SKM-1 treated with dmso at 0.1 percent for 144 hours (cell line): ENCODE results near the gene SLC39A12.
"Not testable (repeated sequence)": the region's sequence is repeated elsewhere in the genome, so short reads cannot be mapped to it uniquely, and the experiment has no call there.

Experiments
- DNase-seq: peaks from one replicate; lab custom pipeline; 2025; ENCODE audit not compliant: unreplicated experiment; lab: John Stamatoyannopoulos, UW

The SLC39A12 gene

DNA sequence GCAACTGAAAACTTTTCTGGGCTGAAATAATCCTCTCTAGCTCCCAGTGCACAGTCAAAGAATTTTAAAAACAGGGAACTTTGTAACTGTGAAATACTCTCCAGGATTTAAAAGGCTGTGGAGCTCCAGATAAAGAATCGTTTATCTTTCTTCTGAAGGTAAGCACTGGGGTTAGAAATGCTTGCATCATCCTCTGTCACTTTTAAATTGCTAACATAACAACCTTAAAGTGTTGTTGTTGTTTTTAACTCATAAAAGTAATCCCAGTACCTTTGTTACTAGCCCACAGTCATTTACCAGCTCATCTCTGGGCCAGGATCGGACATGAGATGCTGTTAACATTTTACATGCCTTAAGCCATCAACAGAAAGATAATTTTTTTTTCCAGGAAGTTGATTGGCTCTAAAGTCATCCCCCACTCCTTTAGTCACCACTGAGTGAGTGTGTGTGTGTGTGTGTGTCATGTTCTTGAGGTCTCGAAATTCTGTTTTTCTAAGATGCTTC lies at the start of gene SLC39A12:
SLC39A12 (plus strand) TSS at position 51 of the 504 bp plus-strand sequence. CDS start 1,359 bp downstream, outside the sequence.
- DNase-seq = no peak

DNA sequence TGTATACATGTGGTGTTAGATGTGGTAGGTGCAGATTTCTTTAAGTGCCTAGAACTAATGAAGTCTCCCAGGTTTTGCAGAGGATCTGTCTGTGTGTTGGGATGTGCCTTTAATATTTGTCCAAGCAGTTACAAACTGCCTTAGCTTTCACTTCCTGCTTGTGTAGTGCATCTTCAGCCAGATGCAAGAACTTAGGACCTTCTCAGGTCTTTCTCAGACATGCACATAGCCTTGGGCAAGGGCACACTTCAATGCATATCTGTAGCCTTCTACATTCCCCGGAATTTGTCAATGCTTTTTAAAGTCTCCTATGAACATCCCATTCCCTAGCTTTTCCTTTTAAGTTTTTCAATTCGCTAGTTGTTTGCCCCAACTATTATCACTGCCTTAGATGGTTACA lies 47.2 kb upstream of the SLC39A12 start:
- no peak for DNase-seq

DNA sequence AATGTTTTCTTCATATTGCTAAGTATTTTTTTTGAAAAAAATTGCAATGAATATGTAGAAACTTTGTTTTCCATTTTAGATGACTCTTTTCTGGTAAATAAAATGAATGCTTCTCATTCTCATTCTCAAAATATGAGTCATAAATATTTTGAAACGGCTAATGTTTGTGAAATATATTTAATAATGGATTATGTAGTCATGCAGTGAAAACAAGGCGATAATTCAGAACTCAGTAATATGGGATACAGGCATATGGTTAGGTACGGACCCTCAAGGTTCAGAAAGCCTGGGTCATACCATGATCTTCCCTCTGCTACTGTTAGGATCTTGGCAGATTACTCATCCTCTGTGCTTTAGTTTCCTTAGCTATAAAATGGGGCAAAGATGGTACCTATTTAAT lies 46.2 kb upstream of the SLC39A12 start:
- no peak for DNase-seq

DNA sequence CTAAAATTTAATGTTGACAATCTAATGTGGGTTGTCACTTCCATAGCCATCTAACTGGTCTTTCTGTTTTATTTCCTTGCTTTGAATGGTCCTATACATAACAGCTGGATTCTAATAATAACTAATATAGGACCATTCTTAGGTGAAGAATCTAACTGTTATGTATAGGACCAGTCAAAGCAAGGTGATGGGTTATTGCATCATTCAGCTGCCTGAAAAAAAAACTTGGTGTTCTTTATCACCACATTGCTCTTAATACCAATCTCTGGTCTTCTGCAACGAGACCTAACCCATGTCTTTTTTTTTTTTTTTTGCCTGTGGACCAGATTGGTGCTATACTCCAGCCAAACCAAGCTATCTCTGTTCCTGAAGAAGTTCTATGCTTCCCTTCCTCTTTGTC lies 45.7 kb upstream of the SLC39A12 start:
- no peak for DNase-seq

DNA sequence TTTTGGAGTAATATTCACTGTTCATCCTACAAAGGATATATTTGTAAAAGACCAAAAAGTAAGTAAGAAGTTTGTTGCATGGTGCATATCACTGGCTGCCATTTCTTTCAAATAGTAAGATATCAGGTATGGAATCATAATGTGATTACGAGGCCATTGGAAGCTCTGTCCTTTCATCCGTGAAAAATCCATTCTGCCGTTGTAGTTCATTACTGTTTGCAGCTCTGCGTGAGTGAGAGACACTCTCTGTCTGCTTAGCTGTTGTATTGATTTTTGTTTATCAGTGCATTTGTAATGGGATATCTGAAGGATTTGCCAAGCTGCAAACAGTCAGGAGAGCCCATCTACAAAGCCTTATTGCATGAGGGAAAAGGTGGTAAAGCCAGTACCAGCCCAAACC lies 44.1 kb upstream of the SLC39A12 start:
- DNase-seq = no peak

DNA sequence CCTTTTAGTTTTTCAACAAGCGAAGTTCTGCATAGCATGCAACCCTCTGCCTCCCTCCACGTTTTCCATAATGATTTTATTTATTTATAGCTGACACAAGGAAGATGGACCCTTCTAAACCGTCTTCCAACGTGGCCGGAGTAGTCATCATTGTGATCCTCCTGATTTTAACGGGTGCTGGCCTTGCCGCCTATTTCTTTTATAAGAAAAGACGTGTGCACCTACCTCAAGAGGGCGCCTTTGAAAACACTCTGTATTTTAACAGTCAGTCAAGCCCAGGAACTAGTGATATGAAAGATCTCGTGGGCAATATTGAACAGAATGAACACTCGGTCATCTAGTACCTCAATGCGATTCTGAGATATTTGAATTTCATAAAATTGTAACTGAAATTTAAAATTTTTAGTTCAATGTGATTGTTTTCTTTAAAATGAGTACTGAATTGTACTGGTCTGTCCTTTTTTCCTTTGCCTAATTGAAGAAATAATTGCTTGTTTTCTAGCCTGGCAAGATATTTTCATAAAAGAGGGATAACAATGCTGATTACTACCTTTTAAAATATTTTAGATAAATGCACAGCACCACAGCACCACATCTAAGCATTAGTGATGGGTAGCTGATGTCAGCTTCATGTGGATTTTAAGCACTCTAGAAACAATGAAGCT lies 41.5 kb upstream of the SLC39A12 start:
- DNase-seq = peak; percentile 6

DNA sequence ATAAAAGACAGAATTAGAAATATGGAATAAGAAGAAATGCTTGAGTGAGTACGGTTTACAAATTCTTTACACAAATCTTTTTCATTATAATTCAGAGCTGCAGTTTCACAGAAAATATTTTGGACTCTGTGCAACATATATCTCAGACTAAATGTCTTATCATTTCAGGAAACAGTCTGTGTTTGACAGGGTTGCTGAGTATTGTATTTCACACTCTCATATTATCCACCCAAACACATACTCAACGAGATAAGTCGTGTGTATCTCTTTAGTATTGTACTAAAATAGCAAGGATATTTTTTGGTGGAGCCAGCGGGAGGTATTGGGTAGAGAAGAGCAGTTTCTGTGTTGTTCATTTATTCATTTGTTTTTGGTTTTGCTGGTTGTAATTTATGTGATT lies 39.0 kb upstream of the SLC39A12 start:
- no peak for DNase-seq

DNA sequence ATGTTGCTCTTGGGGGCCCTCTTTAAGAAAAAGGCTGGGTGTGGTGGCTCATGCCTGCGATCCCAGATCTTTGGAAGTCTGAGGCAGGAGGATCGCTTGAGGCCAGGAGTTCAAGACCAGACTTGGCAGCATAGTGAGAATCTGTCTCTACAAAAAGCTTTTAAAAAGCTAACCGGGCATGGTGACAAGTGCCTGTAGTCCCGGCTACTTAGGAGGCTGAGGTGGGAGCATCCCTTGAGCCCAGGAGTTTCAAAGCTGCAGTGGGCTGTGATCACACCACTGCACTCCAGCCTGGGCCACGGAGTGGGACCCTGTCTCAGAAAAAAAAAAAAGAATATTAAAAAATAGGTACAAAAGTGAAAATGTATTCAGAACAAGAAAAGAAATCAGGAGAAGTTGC lies 38.1 kb upstream of the SLC39A12 start:
- no peak for DNase-seq

DNA sequence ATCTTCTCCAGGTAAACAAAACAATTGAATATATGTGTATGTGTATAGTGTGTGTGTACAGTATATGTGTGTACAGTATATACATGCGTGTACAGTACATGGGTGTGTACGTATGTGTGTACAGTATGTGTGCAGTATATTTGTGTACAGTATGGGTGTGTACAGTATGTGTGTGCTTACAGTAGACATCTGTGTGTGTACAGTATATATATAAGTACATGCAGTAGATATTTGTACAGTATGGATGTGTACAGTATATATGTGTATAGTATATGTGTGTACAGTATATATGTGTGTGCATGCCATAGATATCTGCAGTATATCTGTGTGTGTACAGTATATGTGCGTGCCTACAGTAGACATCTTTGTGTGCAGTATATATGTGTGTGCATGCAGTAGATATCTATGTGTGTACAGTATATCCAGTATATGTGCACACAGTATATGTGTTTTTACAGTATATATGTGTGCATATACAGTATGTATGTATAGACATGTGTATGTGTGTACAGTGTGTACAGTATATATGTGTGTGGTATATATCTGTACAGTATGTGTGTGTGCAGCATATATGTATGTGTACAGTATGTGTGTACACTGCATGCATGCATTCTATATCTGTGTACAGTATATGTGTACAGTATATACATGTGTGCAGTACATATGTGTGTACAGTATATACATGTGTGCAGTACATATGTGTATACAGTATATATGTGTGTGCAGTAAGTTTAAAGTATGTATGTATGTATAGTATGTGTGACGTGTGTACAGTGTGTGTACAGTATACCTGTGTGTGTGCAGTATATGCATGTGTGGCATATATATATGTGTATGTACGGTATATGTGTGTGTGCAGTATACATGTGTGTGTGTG lies 37.3 kb upstream of the SLC39A12 start:
- no peak for DNase-seq

DNA sequence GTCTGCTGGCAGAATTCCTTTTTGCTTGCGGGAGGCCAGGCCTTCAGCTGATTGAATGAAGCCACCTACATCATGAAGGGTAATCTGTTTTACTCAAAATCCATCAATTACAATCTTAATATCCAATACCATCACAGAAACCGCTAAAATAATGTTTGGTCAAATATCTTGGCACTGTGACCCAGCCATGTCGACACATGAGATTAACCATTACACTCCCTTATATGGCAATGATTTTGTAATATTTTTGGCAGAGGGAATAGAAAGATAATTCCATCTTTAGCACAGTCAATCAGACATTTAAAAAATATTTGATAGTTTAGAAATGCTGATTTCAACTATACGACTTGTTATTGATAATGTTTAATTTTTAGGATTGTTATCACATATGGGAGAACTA lies 36.5 kb upstream of the SLC39A12 start:
- no peak for DNase-seq

DNA sequence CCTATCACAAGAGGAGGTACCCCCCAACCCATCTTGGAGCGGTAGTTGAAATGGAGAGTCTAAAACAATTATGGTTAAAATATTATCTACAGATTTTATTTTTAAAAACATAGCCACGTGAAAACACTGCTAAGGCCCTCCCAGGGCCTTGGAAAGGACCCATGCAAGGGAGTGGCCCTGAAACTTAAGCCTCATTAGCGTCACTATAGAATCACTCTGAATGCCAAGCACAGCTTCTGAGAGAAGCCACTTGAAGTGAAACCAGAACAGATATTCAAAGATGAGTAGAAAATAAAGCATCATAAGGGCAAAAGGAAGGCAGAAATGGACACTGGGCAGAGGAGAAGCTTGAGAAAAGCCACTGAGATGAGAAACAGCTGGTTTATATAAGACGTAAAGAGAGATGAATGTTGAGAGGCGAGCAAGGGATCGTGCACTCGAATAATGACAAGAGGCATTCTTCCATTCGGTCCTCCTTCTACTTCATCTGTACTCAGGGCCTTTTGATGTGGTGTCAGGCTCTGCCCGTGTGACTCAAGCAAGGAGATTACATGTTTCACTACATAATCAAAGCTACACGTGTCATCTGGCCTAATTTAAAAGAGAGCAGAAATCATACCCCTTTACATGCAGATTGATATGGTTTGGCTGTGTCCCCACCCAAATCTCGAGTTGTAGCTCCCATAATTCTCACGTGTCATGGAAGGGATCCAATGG lies 33.4 kb upstream of the SLC39A12 start:
- DNase-seq = no peak

DNA sequence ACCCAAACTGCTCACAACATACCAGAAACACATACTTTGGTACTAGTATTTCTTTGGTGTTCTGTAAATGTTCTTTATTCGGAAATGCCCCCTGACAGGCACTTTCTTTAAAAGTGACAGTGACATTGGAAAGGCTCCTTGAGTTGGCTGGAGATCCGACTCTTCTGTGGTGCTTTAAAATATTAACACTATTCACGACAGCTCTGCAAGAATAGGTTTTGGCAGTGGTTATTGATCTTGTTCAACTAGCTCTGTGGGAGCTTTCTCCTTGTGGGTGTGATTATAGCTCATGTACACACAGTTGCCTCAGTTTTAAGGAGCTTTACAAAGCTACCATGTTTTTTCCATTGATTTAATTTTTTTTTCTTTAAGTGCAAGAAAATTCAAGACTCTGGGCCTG lies 30.3 kb upstream of the SLC39A12 start:
- no peak for DNase-seq

DNA sequence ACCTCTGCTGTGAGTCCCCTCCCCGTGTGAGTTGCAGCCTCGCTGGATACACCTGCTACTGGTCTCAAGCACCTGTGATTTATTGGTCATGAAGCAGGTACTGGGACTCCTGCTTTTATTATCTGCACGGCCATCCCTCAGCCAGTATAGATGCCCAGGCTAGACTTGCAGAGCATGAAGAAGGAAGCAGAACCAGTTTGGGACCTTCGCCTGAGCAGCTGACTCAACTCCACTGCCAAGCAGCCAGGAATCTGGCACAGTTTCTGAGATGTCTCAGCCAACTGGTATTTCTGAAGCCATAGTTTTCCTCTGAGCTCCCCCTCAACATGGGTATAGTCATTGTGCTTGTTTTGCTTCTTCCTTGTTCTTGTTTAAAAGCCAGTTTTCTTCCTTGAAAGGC lies 28.0 kb upstream of the SLC39A12 start:
- DNase-seq = no peak

DNA sequence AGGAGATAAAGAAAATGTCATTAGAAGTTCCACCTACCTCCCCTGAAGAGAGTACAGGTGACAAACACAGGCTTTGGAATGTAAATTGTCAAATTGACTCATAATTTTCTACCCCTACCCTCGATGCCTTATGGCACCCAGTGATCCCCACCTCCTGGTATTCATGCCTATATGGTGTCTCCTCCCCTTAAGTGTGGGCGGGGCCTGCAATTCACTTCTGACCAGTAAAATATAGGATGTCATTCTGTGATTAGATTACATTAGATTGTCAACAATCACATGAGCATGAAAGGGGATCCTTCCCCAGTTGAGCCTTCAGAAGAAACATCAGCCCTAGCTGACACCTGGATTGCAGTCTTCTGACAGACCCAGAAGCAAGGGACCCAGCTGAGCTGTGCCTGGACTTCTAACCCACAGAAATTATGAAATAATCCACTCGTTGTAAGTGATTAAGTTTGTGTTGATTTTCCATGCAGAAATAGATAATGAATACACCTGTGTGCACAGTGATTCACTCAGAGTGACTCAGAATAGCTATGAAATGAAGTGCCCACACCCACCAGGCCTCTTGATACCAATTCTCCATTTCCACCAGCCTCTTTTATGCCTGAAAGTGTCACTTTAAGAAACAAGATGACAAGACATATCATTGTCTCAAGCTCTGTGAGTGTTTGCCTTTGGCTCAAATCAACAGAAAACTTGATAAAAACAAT lies 8.5 kb upstream of the SLC39A12 start:
- no peak for DNase-seq

DNA sequence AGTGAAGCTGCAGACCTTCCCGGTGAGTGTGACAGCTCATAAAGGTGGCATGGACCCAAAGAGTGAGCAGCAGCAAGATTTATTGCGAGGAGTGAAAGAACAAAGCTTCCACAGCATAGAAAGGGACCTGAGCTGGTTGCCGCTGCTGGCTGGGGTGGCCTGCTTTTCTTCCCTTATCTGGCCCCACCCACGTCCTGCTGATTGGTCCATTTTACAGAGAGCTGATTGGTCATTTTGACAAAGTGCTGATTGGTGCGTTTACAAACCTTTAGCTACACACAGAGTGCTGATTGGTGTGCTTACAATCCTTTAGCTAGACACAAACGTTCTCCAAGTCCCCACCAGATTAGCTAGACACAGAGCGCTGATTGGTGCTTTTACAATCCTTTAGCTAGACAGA lies 1.4 kb upstream of the SLC39A12 start:
- not testable (repeated sequence) for DNase-seq

DNA sequence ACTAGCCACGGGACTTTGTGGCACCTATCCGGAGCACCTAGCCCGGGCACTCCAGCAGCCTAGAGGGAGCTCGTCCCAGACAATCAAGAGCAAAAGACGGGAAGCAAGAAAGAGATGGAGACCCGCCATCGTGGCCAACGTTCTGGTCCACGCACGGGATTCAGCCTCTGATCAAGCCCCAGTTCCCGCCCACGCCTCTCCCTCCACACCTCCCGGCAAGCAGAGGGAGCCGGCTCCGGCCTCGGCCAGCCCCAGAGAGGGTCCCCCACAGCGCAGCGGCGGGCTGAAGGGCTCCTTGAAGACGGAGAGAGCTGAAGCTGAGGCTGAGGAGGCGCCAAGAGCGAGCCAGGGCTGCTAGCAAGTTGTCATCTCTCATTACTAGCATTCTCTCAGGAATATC lies 992 bp upstream of the SLC39A12 start:
- DNase-seq = no peak

DNA sequence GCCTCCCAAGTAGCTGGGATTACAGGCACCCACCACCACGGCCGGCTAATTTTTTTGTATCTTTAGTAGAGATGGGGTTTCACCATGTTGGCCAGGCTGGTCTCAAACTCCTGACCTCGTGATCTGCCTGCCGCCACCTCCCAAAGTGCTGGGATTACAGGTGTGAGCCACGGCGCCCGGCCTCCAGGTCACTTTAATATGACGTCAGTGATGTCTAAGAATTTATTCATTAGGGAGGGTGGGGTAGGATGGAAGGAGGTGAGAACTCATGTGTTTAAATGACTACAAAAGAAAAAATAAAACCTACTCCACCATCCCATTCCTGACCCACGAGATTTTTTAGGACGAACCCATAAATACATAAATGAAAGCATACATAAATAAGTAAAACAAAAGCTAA lies 2.7 kb downstream of the SLC39A12 start:
- DNase-seq = not testable (repeated sequence)

DNA sequence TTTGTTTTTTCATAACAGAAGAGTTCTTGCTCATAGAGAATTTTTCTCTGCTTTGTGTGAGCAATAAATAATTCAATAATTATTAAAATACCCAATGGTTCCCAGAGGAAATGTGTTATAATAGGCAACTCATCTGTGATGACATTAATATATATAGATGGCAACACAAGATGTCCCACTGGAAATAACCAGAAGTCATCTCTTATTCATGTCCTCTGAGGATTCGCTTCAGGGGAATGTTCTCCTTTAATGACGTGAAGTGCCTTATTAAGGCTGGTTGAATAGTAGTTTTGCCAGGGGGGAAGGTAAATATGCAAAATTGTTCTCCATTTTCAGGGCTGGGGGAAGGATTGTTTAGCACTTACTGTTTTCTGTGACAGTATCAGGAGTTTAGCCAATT lies 3.1 kb downstream of the SLC39A12 start:
- DNase-seq = no peak

DNA sequence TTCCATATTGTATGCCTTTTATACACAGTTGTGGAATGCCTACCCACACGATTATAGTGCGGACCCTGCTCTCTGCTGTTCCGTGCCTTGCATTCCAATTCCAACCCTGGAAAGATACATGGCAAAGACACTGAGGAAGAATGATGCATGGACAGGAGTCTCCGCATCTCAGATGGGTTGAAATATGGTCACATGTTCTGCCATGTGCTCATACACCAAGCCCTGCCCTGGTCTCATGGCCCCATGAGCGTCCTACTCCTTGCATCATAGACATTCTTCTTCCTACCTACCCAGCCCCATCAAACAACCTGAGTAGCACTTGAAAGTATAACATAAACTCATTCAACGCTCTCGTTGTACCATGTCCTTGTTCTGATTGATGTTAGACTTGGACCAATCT lies 6.3 kb downstream of the SLC39A12 start:
- no peak for DNase-seq

DNA sequence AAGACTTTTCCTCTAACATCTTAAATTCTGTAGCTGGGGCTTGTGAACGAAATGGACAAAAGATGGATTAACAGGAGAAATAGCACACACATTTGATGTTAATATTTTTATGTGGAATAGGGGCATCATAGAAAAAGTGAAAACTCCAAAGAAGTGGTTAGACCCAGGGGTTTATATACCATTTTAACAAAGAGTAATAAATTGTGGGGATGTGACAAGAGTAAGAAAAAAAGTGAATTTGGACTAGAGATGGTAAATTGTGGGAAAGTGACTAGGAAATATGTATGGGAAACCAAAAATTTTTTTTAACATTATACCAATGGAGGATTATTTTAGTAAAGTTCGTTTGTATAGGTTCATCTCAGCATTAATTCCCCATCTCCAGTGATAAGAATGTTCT lies 8.2 kb downstream of the SLC39A12 start:
- DNase-seq = no peak
